Endothelial cell of umbilical vein (primary cell): ENCODE results near the gene TLE4. TPM values are rescaled to one million over a fixed set of nuclear protein-coding genes. Genes with fewer than 3 reads are reported as not detected.

Experiments used
- BruUV-seq: library from RNA; stranded (reverse); fragments of 400-500 nt; replicated peaks from 2 replicates; lab custom pipeline; 2021; lab: Mats Ljungman, UMichigan
- CTCF ChIA-PET: fragments of 300-600, 350-600 bp; sonication (Branson Sonifier 250); formaldehyde crosslinking; loops from one replicate; lab custom pipeline; 2021; ENCODE audit warnings: antibody characterized with exemption, inconsistent platforms; lab: Charles Lee
- POLR2A ChIA-PET: fragments of 300-600, 350-600 bp; sonication (Branson Sonifier 250); formaldehyde crosslinking; loops from one replicate; lab custom pipeline; 2021; ENCODE audit warnings: antibody characterized with exemption, inconsistent platforms; lab: Charles Lee
- DNase-seq: peaks from one replicate; pipeline ENCODE4 v3.0.0-alpha.2; 2011; ENCODE audit warnings: low read depth, low spot score
- FAIRE-seq: peaks from 2 replicates; lab custom pipeline; 2011; peaks lifted over from hg19 to GRCh38; lab: Jason Lieb, UNC
- H2AFZ ChIP-seq: 2 replicates; pipeline ENCODE4 v1.6.0; 2012; ENCODE audit warnings: low read depth, low read length, control low read depth, inconsistent platforms
- H3K27ac ChIP-seq: 2 replicates; pipeline ENCODE4 v1.5.1; 2011; ENCODE audit warnings: low read depth, mild to moderate bottlenecking, control low read depth, low read length, moderate library complexity; ENCODE audit not compliant: insufficient read depth
- H3K27me3 ChIP-seq, 2 experiments: 2 replicates each; pipeline versions ENCODE4 v1.6.0 to v1.6.1; 2011; ENCODE audit warnings: low read length in 2 of 2, mixed read lengths in 1 of 2; ENCODE audit not compliant: control insufficient read depth in 2 of 2, insufficient read depth in 2 of 2
- H3K36me3 ChIP-seq, 2 experiments: 2 replicates in 1 of 2; 3 replicates in 1 of 2; pipeline ENCODE4 v1.5.1; 2011; ENCODE audit warnings: low read length in 2 of 2, mild to moderate bottlenecking in 1 of 2, moderate library complexity in 1 of 2; ENCODE audit not compliant: control insufficient read depth in 2 of 2, insufficient read depth in 2 of 2; ENCODE audit errors: extremely low read depth in 1 of 2
- H3K4me1 ChIP-seq: 3 replicates; pipeline ENCODE4 v1.5.1; 2011; ENCODE audit warnings: mild to moderate bottlenecking, low read length; ENCODE audit not compliant: control insufficient read depth, insufficient read depth; ENCODE audit errors: extremely low read depth
- H3K4me2 ChIP-seq: 2 replicates; pipeline ENCODE4 v1.6.1; 2011; ENCODE audit warnings: low read length, control low read depth, mixed read lengths; ENCODE audit not compliant: insufficient read depth
- H3K4me3 ChIP-seq, 3 experiments: fragments of 200-600 bp in 1 of 3; sonication (generic), shearing (Covaris generic) in 1 of 3; replicated peaks in 1 of 3; 2 replicates each; pipeline ENCODE4 v1.5.1; 2011 to 2016; ENCODE audit warnings: control low read depth in 3 of 3, low read length in 3 of 3, mild to moderate bottlenecking in 2 of 3, inconsistent platforms in 1 of 3, low read depth in 1 of 3, moderate library complexity in 1 of 3; ENCODE audit not compliant: insufficient read depth in 1 of 3
- H3K79me2 ChIP-seq: 2 replicates; pipeline ENCODE4 v1.6.0; 2012; ENCODE audit warnings: low read length, inconsistent platforms; ENCODE audit not compliant: control insufficient read depth, insufficient read depth
- H3K9ac ChIP-seq: replicated peaks from 2 replicates; pipeline ENCODE3; 2011; ENCODE audit warnings: low read length, control low read depth; ENCODE audit not compliant: insufficient read depth; ENCODE audit errors: extremely low read depth
- H3K9me1 ChIP-seq: replicated peaks from 3 replicates; pipeline ENCODE4 v1.6.0; 2011; ENCODE audit warnings: mild to moderate bottlenecking, low read length; ENCODE audit not compliant: control insufficient read depth, insufficient read depth; ENCODE audit errors: extremely low read depth
- H3K9me3 ChIP-seq: replicated peaks from 2 replicates; pipeline ENCODE4 v1.5.1; 2012; ENCODE audit warnings: low read length, inconsistent platforms; ENCODE audit not compliant: control insufficient read depth, insufficient read depth
- H4K20me1 ChIP-seq: replicated peaks from 2 replicates; pipeline ENCODE3; 2011; ENCODE audit warnings: mild to moderate bottlenecking, low read length; ENCODE audit not compliant: control insufficient read depth, insufficient read depth; ENCODE audit errors: extremely low read depth
- CTCF ChIP-seq, 2 donors: IDR thresholded peaks; 1 replicate in 1 of 2; 2 replicates in 1 of 2; pipeline ENCODE4 v1.5.1; 2011; ENCODE audit warnings: low read length in 2 of 2, mild to moderate bottlenecking in 2 of 2, moderate library complexity in 2 of 2, control low read depth in 1 of 2, inconsistent platforms in 1 of 2, low read depth in 1 of 2; ENCODE audit not compliant: insufficient read depth in 1 of 2; ENCODE audit errors: extremely low read depth in 1 of 2
- EZH2 ChIP-seq: IDR thresholded peaks from 2 replicates; pipeline ENCODE4 v1.6.1; 2012; ENCODE audit warnings: borderline replicate concordance, low read depth, mild to moderate bottlenecking, moderate library complexity, low read length, inconsistent platforms; ENCODE audit not compliant: severe bottlenecking
- FOS ChIP-seq: IDR thresholded peaks from 2 replicates; pipeline ENCODE4 v1.6.1; 2011; ENCODE audit warnings: mild to moderate bottlenecking, low read length, moderate library complexity, borderline replicate concordance; ENCODE audit not compliant: insufficient read depth
- GATA2 ChIP-seq: IDR thresholded peaks from 2 replicates; pipeline ENCODE4 v1.7.0; 2011; ENCODE audit warnings: low read depth, mild to moderate bottlenecking, moderate library complexity, mixed read lengths, low read length; ENCODE audit not compliant: insufficient read length, insufficient read depth
- JUN ChIP-seq: IDR thresholded peaks from 2 replicates; pipeline ENCODE4 v1.6.1; 2011; ENCODE audit warnings: borderline replicate concordance, low read depth; ENCODE audit not compliant: insufficient read length, insufficient read depth
- MAX ChIP-seq: IDR thresholded peaks from 2 replicates; pipeline ENCODE4 v1.6.1; 2011; ENCODE audit not compliant: insufficient read depth, insufficient read length
- MYC ChIP-seq: IDR thresholded peaks from one replicate; pipeline ENCODE4 v1.6.1; 2011; ENCODE audit warnings: mild to moderate bottlenecking, low read depth, low read length
- POLR2A ChIP-seq: IDR thresholded peaks from 2 replicates; pipeline ENCODE4 v1.6.1; 2012; ENCODE audit warnings: low read depth, mild to moderate bottlenecking, control low read depth, low read length
- POLR2AphosphoS5 ChIP-seq: IDR thresholded peaks from 2 replicates; pipeline ENCODE4 v1.6.1; 2012; ENCODE audit warnings: low read depth, mild to moderate bottlenecking, control low read depth, low read length, moderate library complexity; ENCODE audit not compliant: insufficient read depth
- dilution Hi-C: fragments of 300-500 bp; cut with MboI; formaldehyde crosslinking; loops from one replicate; pipeline ENCODE4 v1.15.0; 2019; ENCODE audit warnings: low sequenced_read_pairs; ENCODE audit not compliant: extremely low pct_ligation_motif_present
- intact Hi-C: fragments of 100-400 bp; cut with micrococcal nuclease; formaldehyde crosslinking; loops from one replicate; pipeline ENCODE4 v1.10.0; 2022
- polyA plus RNA-seq, 4 experiments: library from polyadenylated mRNA; depleted of rRNA in 3 of 4; stranded (reverse) in 3 of 4; unstranded in 1 of 4; fragments of >200 nt; gene quantifications; 2 replicates each; pipeline versions ENCODE4 v1.2.1 to v1.2.3, GENCODE V29; 2011 to 2012; ENCODE audit warnings: missing spikeins in 1 of 4
- total RNA-seq: library from RNA; stranded (reverse); gene quantifications from 2 replicates; pipeline ENCODE4 v1.2.3, GENCODE V29; 2021

TLE4 gene
- total and polyA plus RNA-seq, 2 donors (not counting 3 experiments of a cell fraction or from before 2014, with no cell fraction given) = 31.4 to 32.3 TPM

- peak overlapping the region; percentile 55 for H3K4me2 ChIP-seq
- peaks cover 0 to under 1% of the 10 kb centered on the region in 2 experiments for H3K36me3 ChIP-seq
- no peaks in the 10 kb centered on the region for H3K9me1 ChIP-seq
- dilution Hi-C loops = no loop called here
- ChIA-PET CTCF (interaction anchor here (1.2 to 2.4 kb wide), 3 partner anchors 14 to 88 kb away, joined by 3 to 5 read pairs (median 4); no protein-coding TSS in a partner anchor), POLR2A (no interaction called here)
- H3K9me3 ChIP-seq = no peaks in the 10 kb centered on the region
- no peak overlapping the region for H3K4me3 ChIP-seq
- H2AFZ ChIP-seq = no peak overlapping the region
- H4K20me1 ChIP-seq = no peaks in the 10 kb centered on the region
- intact Hi-C loops = loop anchor here (1.0 to 10.0 kb wide), 4 partner anchors 20 to 143 kb away; partner anchors contain the start of gene TLE4
- TF ChIP-seq GATA2 = no peak
- TF ChIP-seq JUN = no peak
- no peak for TF ChIP-seq MYC
- no peak for TF ChIP-seq POLR2AphosphoS5
- TF ChIP-seq CTCF (IDR thresholded peaks at IDR 0.05; ENCODE audit: extremely low read depth in 1 of 2, insufficient read depth in 1 of 2, low read depth in 1 of 2, low read length in 2 of 2) = no peak
- no peak for TF ChIP-seq EZH2
- TF ChIP-seq FOS = no peak
- TF ChIP-seq POLR2A = no peak
- no peak for TF ChIP-seq MAX
- peaks cover 11% of the 10 kb centered on the region for H3K4me1 ChIP-seq
- no TSS peak for BruUV-seq
- H3K9ac ChIP-seq = no peak overlapping the region
- no peaks in the 10 kb centered on the region for H3K27me3 ChIP-seq
- FAIRE-seq = no peak
- peak overlapping the region; percentile 28 for H3K27ac ChIP-seq
- no peak for DNase-seq
- H3K79me2 ChIP-seq = no peaks in the 10 kb centered on the region
Observed at GRCh38 chr9:79661886-79662536, 90.2 kb downstream of the TLE4 start.
